SK-MEL-5 (cell line): ENCODE data around the gene ARID1A. TPM values are rescaled to one million over a fixed set of nuclear protein-coding genes. Genes with fewer than 3 reads are reported as not detected.
A peak's percentile ranks its signal among the peaks of the same experiment; 100 is the strongest.

Experiments used
- DNase-seq: peaks from one replicate; pipeline ENCODE4 v3.0.0-alpha.2; 2016; ENCODE audit warnings: low read depth, low spot score
- in situ Hi-C: cut with HindIII; loops from 2 replicates; pipeline ENCODE4 v1.10.0; 2016; ENCODE audit warnings: low sequenced_read_pairs, high pct_unique_total_duplicates, low pct_unique_long_range_greater_than_20kb
- total RNA-seq: library from RNA; depleted of rRNA; stranded (reverse); fragments of >200 nt; shearing (Covaris generic); gene quantifications from 2 replicates; pipeline ENCODE4 v1.2.3, GENCODE V29; 2014

The ARID1A gene
- total RNA-seq, 1 experiment from 2014 or later, result 11.1 TPM

DNA sequence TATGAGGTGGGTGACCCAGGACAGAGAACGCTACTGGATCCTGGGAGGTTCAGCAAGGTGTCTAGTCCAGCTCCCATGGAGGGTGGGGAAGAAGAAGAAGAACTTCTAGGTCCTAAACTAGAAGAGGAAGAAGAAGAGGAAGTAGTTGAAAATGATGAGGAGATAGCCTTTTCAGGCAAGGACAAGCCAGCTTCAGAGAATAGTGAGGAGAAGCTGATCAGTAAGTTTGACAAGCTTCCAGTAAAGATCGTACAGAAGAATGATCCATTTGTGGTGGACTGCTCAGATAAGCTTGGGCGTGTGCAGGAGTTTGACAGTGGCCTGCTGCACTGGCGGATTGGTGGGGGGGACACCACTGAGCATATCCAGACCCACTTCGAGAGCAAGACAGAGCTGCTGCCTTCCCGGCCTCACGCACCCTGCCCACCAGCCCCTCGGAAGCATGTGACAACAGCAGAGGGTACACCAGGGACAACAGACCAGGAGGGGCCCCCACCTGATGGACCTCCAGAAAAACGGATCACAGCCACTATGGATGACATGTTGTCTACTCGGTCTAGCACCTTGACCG lies 83.4 kb downstream of the ARID1A start:
- DNase-seq, result no peak
- in situ Hi-C loops, result no loop called here

DNA sequence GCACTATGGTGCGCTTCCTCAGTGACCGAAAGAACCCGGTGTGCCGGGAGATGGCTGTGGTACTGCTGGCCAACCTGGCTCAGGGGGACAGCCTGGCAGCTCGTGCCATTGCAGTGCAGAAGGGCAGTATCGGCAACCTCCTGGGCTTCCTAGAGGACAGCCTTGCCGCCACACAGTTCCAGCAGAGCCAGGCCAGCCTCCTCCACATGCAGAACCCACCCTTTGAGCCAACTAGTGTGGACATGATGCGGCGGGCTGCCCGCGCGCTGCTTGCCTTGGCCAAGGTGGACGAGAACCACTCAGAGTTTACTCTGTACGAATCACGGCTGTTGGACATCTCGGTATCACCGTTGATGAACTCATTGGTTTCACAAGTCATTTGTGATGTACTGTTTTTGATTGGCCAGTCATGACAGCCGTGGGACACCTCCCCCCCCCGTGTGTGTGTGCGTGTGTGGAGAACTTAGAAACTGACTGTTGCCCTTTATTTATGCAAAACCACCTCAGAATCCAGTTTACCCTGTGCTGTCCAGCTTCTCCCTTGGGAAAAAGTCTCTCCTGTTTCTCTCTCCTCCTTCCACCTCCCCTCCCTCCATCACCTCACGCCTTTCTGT lies 84.6 kb downstream of the ARID1A start:
- in situ Hi-C loops, result no loop called here
- DNase-seq, result no peak

DNA sequence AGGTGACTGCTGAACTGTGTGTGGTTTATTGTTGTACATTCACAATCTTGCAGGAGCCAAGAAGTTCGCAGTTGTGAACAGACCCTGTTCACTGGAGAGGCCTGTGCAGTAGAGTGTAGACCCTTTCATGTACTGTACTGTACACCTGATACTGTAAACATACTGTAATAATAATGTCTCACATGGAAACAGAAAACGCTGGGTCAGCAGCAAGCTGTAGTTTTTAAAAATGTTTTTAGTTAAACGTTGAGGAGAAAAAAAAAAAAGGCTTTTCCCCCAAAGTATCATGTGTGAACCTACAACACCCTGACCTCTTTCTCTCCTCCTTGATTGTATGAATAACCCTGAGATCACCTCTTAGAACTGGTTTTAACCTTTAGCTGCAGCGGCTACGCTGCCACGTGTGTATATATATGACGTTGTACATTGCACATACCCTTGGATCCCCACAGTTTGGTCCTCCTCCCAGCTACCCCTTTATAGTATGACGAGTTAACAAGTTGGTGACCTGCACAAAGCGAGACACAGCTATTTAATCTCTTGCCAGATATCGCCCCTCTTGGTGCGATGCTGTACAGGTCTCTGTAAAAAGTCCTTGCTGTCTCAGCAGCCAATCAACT lies 85.5 kb downstream of the ARID1A start:
- no peak for DNase-seq
- in situ Hi-C loops, result no loop called here

DNA sequence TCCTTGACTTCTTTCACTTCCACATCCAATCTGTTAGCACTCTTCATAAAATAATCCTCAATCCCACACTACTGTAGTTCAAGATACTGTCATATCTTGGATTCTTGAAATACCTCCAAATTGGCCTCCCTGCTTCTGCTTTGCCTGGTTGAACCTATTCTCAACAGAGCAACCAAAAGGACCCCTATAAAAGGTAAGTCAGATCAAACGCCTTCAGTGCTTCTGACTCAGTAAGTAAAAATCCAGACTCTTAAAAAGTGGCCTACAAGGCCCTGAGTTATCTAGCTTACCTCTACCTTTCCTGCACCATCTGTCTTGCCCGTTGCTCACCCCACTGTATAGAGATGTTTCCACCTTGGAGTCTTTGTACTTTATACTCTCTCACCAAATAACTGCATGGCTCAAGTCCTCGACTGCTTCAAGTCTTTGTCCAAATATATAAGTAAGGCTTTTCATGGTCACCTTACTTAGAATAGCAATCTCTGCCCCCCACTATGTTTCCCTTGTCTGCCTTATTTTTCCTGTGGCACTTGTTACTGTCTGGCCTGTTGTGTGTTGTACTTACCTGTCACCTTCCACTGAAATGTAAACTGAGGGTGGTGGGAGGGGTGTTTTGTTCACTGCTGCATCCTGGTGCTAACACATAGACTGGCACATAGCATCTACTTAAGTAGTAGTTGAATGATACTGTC lies 86.9 kb downstream of the ARID1A start:
- in situ Hi-C loops, result no loop called here
- no peak for DNase-seq

DNA sequence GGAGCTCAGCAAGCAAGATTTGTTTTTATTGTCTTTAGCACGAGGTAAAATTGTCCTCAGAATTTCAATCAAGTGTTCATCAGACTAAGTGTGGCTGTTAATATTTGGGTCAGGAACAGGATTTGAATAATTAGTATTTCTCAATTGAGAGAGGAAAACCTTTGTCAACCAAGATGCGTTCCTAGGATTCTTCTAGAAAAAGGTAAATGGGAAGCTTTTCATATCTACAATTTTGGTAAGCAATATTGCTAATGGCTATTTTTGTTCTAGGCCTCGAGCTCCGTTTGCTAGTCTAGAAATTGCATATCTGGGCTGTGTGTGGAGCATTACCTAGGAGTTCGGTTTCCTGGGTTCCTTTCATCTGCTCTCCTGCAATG lies 87.8 kb downstream of the ARID1A start:
- DNase-seq, result no peak
- in situ Hi-C loops, result no loop called here

DNA sequence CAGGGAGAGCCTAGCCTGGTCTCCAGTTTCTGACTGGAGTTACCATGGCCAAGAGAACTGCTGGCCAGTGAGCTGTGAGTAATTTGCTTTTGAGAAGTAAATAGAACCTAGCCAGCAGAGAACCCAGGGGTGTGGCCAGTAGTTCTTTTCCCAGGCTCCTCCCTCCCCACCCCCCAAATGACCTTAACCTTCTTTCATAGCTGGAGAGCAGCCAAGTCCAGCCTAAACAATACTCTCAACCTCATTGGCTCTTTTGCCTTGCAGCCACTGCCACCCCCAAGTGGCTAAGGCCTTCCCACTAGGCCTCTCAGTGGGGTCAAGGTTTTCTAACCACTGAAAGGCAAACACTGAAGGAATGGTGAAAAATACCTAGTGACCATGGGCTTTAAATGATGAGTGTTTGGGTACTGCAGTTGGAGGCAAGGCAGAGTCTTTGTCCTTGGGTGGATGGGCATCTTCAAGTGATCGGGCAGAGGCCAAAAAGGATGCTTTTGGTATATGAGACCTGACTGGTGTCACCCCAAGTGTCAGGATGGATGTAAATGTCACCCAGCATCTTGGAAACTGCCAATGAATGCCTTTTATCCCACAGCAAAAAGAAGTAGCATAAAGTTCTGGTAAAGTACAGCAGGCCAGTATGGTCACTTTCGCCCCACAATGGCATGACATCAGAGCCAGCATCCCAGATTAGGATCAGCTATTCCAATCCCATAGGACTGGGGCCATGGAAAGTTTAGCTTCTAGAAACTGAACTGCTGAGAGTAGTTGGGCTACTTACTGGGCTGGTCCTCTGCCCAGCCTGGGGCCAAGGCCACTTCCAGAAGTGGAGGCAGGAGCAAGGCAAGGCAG lies 88.4 kb downstream of the ARID1A start:
- in situ Hi-C loops, result no loop called here
- peak; percentile 64 for DNase-seq

DNA sequence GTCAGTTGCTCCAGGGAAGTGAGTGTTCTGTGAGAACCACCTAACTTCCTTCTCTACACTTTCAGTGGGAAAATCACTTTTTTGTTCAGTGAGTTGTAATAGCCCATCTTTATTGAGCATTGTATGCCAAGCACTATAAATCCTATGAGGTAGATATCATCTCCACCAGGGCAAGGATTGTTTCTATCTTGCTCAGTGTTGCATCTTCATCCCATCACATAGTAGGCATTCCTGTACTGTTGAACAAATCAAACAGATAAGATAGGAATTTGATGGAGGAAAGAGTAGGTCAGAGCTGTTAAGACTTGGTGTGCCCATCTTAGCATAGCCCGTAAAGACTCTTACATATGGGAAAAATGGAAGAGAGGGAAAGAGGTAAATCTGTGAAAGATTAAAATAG lies 89.1 kb downstream of the ARID1A start:
- no peak for DNase-seq
- in situ Hi-C loops, result no loop called here

DNA sequence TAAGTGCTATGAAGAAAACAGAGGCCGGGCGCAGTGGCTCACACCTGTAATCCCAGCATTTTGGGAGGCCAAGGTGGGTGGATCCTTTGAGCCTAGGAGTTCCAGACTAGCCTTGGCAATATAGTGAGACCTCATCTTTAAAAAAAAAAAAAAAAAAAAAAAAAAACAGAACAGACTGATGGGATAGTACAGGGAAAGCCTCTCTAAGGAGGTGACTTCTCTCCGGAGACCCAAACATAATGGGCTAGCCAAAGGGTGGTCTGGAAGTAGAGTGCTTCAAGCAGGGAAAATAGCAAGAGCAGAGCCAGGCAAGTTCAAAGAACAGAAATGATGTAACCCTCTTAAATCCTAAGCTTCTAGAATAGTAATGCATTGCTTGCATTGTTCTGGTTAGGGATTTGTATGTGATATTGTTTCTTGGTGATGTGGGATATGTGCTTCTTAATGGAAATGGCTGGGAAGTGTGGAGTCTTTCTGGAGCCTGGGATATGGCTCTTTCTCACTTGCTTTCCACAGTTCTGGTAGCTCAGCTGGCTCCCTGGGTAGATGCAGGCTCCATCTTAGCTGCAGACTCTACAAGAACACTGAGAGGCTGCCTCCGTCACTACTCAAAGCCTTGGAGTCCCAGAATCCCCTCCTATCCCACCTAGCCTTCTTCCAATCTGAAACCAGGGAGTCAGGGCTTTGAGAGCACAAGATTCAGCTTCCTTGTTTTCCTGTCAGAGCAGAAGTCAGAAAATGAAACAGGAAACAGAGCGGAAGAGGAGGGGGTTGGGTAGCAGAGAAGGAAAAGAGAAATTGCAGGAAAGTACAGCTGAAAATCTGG lies 90.0 kb downstream of the ARID1A start:
- in situ Hi-C loops, result no loop called here
- no peak for DNase-seq

DNA sequence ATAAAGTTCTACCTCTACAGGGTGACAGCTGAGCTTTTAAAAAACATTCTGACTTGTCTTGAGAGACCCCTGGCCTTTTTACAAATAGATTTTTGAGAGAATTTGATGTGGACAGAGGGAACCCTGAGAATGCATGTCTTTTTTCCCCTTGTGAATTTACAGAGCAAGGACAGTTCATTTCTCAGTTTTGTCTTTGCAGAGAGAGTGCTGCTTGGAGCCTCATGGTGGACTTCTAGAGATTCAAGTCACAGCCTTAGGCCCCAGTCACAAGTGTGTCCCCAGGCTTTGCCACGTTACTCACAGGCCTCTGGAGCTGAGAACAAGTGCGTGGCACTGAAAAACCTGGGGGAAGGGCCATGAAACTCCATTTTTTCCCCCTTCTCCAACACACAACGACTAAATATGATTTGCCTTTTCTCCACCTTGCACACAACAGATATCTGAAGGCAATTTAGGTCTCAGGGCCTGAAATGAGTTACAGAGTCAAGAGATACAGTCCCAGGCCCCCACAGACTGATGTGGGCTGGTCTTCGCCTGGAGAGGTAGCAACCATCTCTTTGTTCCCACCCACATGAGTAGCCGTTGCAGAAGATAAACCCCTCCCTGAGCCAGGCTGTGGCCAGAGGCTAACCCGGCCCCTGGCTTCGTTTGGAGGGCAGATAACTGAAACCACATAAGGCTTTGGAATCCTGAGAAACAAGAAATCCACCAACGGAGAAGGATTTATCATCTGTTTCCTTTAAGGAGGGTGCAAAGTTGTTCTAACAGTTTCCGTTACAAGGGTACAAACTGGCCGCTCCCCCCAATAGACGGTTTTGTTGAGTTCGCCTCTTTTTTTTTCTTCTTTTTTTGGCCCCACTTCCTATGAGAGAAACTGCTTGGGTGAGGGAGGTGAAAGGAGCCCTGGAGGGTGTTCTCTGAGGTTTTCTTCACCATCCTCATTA lies 90.9 kb downstream of the ARID1A start:
- in situ Hi-C loops, result no loop called here
- peak; percentile 38 for DNase-seq

DNA sequence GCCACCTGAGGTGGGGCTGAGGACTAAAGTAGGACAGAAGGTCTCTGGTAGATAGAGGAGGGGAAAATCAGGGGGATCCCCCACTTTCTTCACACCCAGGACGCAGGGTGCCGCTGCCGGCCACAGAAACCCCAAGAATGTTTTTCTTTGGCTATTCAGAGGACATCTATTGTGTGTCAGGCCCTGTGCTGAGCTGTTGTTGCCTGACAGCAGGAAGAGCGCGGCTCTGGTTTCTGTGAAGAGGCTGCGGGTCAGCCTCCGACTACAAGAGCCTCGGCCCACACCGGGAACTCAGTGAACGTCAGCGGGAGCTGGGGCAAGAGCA lies 91.5 kb downstream of the ARID1A start:
- DNase-seq, result no peak
- in situ Hi-C loops, result no loop called here

DNA sequence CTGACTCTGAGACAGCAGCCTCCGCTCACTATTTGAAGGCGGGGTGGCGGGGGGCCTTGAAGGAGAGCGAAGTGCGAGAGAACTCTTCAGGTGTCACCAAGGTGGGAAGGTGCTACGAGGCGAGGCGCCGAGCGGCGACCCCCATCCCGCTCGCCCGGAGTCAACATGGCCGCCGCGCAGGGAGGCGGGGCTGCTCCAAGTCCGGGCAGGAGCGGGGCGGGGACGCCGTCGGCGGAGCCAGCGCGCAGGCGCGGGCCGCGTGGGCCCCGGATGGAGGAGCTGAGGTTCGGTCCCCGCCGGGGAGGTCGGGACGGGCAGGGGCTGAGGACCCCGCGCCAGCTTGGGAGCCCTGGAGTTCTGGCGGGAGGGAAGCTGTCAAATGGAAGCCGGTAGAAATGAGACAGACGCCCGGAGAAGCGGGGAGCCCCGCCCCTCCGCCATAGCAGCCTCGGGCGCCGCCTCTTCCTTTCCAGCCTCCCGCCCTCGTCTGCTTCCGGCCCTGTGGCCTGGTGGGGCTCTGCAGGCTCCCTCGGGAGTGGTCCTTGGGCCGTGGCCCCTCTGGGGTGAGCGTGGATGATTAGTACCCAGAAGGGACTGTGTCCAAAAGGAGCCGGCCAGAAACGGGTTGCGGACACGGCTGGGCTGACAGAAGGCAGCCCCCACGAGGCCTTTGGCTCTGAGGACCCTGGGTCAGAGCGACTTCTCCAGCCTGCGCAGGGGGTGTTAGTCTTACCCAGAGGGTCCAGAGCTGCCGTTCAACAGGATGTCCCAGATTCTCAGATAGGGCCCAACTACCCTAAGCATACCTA lies 92.1 kb downstream of the ARID1A start, which contains the start of gene PIGV:
PIGV (plus strand) TSS at position 245 of the 809 bp plus-strand sequence. CDS start 2,866 bp downstream, outside the sequence.
- peak; percentile 74 for DNase-seq
- in situ Hi-C loops, result no loop called here

DNA sequence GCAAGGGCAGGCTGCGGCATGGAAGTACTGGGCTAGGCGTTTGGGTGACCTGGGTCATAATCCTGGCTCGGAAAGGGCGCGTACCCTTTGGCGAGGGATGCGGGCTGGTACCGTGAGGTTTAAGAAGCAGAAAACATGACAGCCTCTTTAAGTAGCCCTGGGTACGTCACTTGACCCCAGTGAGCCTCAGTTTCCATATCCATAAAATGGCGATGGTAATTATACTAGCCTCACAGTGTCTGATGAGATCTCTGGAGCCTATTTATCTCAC lies 92.6 kb downstream of the ARID1A start:
- in situ Hi-C loops, result no loop called here
- DNase-seq, result no peak

DNA sequence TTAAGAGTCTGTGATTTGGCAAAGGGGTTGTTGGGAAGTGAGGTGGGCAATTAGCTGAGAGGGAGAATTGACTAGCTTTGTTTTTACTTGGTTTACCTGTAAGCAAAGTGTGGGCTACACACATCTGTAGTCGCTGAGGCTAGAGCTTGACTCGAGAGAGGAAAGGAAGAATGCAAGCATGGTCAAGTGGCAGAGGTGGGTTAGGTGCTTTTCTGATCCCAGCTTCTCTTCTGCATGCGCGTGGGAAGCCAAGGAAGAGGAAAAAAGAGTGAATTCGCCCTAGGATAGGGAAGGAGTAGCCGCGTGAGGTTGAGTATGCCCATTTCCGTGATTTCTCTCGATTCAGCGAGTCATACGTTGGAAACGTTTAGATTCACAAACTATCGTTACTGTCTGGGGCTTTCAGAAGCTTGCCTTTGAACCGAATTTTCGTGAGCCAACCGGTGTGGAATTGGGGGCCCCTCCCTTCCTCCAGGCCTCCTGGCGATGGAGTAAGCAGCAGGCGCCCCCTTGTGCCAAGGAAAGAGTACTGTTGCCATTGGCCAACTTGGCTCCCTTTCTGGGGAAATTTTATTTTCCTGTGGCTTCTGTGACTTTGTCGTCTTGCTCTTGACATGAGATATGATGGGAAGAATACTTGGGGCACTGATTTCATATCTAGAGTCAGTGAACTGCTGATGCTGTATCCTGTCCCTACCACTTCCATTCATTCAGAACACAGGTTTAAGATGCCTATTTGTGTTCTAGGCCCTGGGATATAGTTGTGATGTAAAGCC lies 93.2 kb downstream of the ARID1A start:
- DNase-seq, result peak; percentile 78

DNA sequence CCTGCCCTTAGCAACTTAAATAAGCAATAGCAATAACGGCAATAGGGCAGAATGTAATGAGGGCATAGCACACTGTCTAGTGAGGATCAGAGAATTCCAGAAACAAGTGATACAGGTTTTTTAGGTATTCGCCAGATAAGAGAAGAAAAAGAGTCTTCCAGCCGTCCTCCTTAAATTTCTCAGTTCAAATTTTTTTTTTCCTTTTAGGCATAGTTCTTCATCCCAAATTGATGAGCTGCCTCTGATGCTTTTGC lies 93.7 kb downstream of the ARID1A start:
- in situ Hi-C loops, result no loop called here
- no peak for DNase-seq

More for the DNA sequence above, 93.2 kb downstream of the ARID1A start:
- in situ Hi-C loops, result no loop called here

DNA sequence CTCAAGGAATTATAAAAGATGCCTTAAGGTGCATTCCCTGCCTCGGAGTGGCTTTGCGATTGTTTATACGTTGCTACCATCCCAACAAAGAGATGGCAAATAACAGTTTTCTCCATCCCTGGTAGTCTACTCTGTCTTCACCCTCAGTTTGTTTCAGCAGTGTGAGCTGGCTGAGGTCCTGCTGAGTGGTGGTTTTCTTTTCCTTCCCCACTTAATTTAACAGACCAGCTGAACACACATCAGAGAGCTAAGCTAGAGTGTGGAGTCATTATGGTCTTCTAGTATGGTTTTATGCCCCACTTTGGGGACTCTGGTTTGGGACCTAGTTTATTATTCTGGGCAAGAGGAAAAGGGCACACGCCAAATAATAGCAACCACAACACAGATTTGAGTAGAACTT lies 94.1 kb downstream of the ARID1A start:
- in situ Hi-C loops, result no loop called here
- DNase-seq, result no peak
